Activated CD8-positive, alpha-beta memory T cell treated with anti-CD3 and anti-CD28 coated beads for 4 hours (primary cell): ENCODE results near the gene NXPE1.
"Not testable (repeated sequence)": the region's sequence is repeated elsewhere in the genome, so short reads cannot be mapped to it uniquely, and the experiment has no call there.

ENCODE experiments used
- DNase-seq, 2 donors: peaks; one replicate each; pipeline ENCODE4 v3.0.0-alpha.2; 2020; ENCODE audit warnings: low read depth in 2 of 2

NXPE1 gene

DNA sequence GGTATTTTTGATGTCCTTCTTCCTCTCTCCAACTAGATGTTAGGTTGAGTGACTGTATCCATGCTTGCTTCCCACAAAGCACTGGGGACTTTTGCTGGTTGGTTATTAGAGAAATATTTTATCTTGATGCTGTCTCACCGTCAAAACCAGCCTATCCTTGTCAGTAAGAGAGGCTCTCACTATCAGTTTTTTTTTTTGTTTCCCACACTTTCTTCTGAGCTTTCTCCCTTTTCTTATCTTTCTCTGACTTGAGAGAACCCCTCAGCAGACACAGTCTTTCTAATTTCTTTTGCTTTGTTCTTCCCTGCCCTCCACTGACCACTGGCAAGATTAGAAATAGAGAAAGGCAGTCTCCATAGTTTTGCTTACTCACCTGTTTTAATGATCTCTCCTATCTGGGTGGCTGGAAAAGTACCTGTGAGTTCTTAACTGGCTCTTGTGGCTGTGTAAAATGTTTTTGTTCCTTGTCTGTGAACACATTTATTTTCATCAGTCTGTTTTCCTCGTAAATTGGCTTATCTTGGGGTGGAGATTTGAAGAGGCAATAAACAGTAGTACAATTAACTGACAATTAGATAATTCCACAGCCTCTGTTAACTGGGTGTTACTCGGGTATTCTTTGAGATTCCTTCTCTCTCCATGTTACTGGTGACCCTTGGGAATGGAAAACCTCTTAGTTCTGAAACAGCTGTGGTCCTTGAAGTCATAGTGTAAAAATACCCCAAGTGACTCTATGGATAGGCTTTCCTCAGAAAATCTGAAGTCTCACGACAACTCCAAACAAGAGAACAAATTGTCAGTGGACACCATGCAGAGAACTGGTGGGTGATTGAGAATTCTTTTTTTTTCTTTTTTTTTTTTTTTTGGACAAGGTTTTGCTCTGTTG, at the start of gene NXPE1:
NXPE1 (minus strand) TSS at position 457 of the 886 bp plus-strand sequence. CDS start 8,680 bp downstream, outside the sequence.
- DNase-seq = no peak

- DNase-seq = no peak
Observed at GRCh38 chr11:114609429-114609828, 49.7 kb upstream of the NXPE1 start.

DNA sequence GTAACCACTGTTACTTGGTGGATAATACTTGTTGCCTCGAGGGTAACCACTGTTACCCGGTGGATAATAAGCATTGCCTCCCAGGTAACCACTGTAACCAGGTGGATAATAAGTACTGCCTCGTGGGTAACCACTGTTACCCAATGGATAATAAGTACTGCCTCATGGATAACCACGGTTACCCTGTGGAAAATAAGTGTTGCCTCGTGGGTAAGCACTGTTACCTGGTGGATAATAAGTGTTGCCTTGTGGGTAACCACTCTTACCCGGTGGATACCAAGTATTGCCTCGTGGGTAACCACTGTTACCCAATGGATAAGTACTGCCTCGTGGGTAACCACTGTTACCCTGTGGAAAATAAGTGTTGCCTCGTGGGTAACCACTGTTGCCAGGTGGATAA, 48.9 kb upstream of the NXPE1 start:
- DNase-seq = not testable (repeated sequence)

DNA sequence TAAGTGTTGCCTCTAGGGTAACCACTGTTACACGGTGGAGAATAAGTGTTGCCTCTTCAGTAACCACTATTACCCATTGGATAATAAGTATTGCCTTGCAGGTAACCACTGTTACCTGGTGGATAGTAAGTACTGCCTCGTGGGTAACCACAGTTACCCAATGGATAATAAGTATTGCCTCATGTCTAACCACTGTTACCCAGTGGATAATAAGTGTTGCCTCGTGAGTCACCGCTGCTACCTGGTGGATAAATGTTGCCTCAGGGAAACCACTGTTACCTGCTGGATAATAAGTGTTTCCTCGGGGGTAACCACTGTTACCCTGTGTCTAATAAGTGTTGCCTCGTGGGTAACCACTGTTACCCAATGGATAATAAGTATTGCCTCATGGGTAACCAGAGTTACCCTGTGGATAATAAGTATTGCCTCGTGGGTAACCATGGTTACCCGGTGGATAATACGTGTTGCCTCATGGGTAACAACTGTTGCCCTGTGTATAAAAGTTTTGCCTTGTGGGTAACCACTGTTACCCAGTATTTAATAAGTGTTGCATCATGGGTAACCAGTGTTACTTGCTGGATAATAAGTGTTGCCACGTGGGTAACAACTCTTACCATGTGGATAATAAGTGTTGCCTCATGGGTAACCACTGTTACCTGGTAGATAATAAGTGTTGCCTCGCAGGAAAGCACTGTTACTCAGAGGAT, 48.2 kb upstream of the NXPE1 start:
- DNase-seq = no peak

GRCh38 chr11:114606802-114607075, 47.1 kb upstream of the NXPE1 start:
- DNase-seq = not testable (repeated sequence)

GRCh38 chr11:114606003-114606801, 46.5 kb upstream of the NXPE1 start:
- DNase-seq = no peak

DNA sequence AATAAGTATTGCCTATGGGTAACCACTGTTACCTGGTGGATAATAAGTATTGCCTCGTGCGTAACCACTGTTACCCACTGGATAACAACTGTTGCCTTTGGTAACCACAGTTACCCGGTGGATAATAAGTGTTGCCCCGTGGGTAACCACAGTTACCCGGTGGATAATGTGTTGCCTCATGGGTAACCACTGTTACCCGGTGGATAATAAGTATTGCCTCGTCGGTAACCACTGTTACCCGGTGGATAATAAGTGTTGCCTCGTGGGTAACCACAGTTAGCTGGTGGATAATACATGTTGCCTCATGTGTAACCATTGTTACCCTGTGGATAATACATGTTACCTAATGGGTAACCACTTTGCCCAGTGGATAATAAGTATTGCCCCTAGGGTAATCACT, 45.7 kb upstream of the NXPE1 start:
- no peak for DNase-seq

DNA sequence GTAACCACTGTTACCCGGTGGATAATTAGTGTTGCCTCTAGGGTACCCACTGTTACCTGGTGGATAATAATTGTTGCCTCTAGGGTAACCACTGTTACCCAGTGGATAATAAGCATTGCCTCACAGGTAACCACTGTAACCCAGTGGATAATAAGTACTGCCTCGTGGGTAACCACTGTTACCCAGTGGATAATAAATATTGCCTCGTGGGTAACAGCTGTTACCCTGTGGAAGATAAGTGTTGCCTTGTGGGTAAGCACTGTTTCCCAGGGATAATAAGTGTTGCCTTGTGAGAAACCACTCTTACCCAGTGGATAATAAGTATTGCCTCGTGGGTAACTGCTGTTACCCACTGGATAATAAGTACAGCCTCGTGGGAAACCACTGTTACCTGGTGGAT, 45.2 kb upstream of the NXPE1 start:
- DNase-seq = no peak

DNA sequence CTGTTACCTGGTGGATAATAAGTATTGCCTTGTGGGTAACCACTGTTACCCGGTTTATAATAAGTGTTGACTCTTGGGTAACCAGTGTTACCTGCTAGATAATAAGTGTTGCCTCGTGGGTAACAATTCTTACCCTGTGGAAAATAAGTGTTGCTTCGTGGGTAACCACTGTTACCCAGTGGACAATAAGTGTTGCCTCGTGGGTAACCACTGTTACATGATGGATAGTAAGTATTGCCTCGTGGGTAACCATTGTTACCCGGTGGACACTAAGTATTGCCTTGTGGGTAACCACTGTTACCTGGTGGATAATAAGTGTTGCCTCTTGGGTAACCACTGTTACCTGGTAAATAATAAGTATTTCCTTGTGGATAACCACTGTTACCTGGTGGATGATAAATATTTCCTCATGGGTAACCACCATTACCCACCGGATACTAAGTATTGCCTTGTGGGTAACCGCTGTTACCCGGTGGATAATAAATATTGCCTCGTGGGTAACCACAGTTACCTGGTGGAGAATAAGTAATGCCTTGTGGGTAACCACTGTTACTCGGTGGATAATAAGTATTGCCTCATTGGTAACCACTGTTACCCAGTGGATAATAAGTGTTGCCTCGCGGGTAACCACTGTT, 44.6 kb upstream of the NXPE1 start:
- DNase-seq = no peak

DNA sequence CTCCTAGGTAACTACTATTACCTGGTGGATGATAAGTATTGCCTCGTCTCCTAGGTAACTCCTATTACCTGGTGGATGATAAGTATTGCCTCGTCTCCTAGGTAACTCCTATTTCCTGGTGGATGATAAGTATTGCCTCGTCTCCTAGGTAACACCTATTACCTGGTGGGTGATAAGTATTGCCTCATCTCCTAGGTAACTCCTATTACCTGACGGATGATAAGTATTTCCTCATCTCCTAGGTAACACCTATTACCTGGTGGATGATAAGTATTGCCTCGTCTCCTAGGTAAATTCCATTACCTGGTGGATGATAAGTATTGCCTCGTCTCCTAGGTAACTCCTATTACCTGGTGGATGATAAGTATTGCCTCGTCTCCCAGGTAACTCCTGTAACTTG, 43.5 kb upstream of the NXPE1 start:
- DNase-seq = not testable (repeated sequence)

GRCh38 chr11:114598461-114598860, 38.8 kb upstream of the NXPE1 start:
- DNase-seq = no peak

GRCh38 chr11:114596175-114596919, 36.7 kb upstream of the NXPE1 start:
- no peak for DNase-seq

DNA sequence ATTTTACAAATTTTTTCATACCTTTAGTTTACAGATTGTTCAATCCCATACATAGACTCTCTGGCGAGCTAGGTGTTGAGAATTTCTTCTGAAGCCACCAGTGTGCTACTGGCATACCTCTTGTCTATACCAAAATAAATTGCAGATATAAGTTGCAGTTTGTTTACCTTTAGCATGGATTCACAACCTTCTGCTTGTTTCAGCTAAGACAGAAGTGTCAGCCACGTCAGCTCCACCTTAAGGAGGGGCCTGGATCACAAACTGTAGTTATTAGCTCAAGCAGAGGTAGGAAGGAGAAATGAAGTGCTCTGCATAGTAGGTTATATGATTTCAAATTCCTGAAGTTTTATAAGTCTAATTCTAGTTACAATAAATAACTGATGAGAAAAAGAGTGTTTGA, 35.9 kb upstream of the NXPE1 start, which contains the start of gene NXPE4:
NXPE4 (minus strand) TSS at position 216 of the 400 bp plus-strand sequence. CDS start 1,027 bp downstream, outside the sequence.
- DNase-seq = no peak

- DNase-seq = no peak
Observed at GRCh38 chr11:114594703-114595102, 35.0 kb upstream of the NXPE1 start.

DNA sequence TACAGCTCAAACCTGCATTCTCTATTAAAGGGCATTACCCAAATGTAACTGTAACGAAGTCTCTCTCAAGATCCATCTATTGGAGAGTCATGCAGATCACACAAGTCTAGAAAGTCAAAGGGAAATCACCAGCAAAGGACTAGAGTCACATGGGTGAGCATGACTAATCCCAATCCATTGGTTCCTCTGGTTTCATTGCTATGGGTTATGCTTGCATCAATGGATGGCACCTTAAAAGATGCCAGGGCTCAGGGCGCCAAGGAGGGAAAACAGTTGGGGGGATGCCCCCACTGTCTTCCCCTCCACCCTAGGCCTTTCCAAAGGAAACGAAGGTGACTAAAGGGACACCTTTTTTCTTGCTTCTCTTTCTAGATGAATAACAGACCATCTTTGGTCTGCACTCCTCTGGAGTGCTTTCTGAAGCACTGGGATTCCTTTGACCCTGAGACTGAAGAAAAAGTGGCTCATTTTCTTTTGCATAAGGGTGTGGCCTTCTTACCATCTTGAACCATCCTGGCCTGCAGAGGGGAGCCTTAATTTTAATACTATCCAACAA, 27.8 kb upstream of the NXPE1 start:
- no peak for DNase-seq

GRCh38 chr11:114586797-114587196, 27.1 kb upstream of the NXPE1 start:
- DNase-seq = no peak

DNA sequence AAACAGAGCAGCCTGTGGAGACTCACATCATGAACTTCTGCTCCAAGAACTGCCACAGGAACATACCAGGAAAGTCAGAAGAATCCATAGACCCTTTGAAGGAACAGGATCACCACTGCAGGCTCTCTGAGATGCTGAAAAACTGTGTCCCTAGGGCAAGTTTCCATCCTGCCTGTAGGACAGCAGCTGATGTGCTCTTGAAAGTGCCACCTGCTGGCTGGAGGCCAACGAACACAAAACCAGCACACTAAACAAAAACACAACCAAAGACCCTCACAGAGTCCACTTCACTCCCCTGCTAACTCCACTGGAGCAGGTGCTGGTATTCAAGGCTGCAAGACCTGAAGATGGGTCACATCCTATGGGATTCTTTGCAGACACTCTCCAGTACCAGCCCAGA, 12.0 kb upstream of the NXPE1 start:
- no peak for DNase-seq

DNA sequence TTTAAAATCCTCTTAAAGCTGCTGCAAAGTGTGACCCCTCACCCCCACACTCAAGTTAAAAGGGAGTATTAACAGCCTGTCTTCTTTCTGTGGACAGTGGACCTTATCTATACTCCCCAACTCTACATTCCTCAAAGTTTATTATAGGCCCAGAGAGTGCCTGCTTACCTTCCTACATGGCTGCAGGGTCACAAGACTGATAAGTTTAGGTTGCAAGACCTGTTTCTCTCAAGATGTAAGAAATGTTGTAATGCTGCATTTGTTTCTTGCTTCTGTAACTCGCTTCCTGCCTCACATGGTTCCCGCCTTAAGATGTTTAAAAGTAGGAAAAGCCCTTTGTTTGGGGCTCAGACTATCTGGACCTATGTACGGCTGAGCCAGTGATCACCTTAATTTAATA, 10.1 kb upstream of the NXPE1 start:
- DNase-seq = no peak

DNA sequence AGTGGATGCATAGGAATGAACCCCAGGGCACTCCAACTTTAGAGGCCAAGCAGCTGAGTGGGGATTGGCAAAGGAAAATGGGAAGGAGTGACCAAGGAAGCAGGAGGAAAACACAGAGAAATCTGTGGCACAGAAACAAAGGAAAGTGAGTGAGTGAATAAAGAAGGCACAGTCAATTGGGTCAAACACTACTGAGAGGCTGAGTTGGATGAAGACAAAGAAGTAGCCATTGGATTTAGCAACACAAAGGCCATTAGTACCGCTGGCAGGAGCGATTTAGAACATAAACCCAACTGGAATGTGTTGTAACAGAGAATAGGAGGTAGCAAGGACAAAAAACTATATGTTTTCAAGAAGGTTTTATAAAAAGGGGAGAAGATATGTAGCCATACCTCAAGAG, 6.6 kb upstream of the NXPE1 start:
- no peak for DNase-seq

DNA sequence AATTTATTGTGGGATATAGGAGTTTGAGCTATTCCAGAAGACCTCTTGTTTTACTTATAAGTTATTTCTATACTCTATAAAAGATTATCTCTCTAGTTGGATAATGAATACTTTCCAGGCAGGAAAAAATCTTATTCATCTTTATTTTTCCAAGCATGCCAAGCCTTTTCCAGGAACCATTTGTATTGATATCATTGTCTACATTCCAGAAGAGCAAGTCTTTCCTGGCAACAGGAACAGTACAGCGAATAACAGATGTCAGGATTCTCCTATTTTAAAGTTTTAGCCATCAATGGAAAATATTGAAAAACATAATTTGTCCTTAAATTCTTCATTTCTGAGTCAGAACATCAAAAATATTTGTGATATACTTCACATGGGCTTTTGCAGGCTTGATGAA, 5.2 kb upstream of the NXPE1 start:
- DNase-seq = no peak

- no peak for DNase-seq
Observed at GRCh38 chr11:114563077-114563476, 3.4 kb upstream of the NXPE1 start.
